ENCODE measurements around the gene EEF2K.
A peak's percentile ranks its signal among the peaks of the same experiment; 100 is the strongest.
"Not testable (repeated sequence)": the region's sequence is repeated elsewhere in the genome, so short reads cannot be mapped to it uniquely, and the experiment has no call there.

EEF2K gene

DNA sequence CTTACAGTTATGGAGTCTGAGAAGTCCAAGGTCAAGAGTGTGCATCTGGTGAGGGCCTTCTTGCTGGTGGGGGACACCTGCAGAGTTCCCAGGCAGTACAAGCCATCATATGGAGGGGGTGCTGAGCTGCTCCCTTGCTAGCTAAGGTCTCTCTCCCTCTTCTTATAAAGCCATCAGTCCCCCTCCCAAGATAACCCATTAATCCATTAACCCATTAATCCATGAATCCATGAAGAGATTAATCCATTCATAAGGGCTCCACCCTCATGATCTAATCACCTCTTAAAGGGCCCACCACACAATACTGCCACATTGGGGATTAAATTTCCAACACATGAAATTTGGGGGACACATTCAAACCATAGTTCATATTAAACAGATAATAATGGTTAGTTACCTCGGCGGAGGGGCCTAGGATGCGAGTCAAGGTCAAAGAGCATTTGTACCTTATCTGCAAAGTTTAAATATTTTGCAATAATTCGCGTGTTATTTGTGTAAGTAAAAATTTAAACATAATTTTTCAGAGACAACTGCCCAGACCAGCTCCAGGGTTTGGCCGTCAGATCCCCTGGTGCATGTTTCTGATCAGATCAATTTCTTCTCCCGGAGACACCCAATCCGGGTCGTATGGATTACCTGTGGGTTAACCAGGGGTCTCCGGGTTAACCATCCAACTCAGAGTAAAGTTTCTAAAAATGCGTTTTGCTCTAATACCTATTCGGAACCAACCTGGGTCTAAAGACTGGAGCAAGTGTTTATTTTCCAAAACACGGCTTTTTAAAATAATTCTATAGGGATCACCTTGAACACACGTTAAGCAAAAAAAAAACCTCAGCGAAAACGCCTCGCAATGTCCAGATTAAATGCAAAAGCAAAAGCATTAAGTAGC is 90.4 kb downstream of the EEF2K start:
- no peak for DNase-seq (ENCODE audit: low read depth)

DNA sequence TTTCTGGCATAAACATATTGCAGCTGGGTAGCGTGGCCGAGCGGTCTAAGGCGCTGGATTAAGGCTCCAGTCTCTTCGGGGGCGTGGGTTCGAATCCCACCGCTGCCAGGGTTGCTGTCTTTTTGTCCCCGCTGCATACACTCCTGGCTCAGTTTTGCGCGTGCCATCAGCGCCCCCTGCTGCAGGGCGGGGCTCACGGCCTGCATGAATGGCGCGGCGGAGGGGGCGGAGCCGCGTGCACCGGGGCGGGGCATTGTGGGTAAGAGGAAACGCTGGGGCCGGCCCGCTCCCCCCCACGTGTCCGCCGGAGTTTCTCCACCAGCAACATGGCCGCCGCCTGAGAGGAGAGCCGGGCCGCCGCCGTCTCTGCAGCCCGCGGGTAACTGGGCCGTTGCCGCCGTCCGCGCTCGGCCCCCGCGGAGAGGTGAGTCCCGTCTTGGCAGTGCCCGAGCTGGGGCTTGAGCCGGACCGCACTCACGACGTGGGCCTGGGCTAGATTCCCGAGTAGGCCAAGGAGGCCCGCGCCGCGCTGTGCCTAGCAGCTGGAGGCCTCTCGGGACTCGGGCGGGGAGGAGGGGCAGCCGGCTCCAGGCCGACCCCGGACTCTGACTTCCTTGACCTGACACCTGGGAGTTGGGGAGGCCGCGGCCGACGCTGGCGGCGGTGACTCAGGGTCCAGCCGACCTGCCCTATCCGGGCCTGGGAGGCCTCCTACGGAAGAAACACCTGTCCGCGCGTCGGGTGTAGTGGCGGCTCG is 91.2 kb downstream of the EEF2K start, which contains the start of gene POLR3E:
TSS of gene POLR3E (plus strand) at position 296 of the 757 bp plus-strand sequence. CDS start 5,560 bp downstream, outside the sequence.
- DNase-seq (ENCODE audit: low read depth): peak; percentile 100

DNA sequence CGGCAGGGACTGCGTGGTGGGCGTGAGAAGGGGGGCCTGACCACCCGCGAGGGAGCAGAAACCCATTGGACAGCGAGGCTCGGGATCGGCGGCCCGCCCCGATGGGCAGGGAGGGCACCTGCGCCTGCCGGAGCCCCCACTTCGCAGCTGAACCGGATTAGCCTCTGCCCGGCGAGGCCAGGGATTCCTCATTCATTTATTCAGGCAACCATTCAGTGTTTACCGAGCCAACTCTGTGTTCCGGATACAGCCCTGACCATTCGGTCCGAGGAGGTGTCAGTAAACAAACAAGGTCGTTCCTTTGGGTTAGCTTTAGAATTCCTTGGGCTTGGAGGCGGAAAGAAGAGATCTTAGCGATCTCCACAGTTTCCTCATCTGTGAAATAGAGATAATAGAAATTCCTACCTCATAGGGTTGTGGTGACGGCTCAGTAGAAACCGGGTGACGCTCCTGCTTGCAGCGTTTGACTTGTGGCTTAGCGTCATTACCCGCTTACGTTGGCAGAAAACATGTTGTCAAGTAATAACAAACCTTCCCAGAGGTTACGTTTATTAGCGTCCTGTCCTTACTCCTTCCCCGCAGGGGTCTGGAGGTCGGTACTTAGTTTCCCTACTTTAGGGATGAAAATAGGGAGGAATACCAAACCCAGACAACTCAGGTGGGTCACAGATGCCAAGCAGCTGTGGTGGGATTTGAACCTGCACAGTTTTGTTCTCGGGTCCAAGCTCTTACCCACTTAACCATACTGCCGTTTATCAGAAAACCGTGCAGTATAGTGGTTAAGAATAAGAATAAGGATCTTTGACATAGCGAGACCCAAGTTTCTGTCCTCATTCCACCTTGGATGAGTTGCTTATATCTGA is 92.0 kb downstream of the EEF2K start:
- peak; percentile 70 for DNase-seq (ENCODE audit: low read depth)

DNA sequence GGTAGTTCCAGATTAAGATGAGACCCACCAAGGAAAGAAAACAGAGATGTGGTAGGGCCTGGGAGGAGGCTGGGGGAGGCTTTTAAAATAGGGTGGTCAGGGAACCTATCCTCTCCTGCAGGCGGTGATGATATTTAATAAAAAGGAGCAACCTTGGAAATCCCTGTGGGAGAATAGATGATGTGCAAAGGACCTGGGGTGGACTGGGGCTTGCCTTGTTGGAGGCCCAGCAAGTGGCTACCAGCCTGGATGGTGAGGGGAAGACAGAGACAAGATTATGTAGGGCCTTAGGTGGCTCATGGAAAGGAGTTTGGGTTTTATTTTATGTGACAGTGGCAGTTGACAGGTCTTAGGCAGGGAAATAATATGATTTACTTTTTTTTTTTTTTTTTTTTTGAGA is 93.0 kb downstream of the EEF2K start:
- no peak for DNase-seq (ENCODE audit: low read depth)

DNA sequence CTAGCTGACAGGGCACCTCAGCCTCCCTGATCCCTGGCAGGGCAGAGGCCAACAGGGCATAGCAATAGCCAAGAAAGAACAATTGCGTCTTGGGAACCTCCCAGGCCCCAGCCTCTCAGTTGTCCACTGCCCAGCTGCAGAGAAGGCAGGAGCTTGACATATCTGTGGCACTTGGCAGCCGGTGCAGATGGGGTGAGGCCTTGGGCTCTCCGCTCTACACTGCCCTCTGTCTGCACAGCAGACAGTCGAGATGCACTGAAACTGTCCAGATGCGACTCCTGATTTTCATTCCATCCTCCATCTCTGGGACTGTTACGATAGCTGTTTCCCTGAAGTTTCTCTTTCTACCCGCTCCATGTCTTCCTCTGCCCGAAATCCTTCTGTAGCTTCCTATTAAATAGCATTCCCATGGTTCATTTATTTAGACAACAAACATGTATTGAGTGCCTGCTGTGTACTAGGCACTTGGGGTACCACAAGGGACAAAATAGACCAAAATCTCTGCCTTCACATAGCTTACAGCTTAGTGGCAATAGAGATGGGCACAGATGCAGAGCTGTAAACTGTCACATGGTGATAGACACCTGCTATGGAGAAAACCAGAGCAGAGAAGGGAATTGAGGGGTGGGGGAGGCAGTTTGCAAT is 94.5 kb downstream of the EEF2K start:
- DNase-seq (ENCODE audit: low read depth): peak; percentile 30

DNA sequence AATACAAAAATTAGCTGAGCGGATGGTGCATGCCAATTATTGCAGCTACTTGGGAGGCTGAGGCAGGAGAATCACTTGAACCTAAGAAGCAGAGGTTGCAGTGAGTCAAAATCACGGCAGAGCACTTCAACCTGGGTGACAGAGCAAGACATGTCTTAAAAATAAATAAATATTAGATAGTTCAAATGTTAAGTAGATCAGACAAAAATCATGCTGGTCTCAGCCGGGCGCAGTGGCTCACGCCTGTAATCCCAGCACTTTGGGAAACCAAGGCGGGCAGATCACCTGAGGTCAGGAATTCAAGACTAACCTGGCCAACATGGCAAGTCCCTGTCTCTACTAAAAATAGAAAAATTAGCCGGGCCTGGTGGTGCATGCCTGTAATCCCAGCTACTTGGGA is 95.3 kb downstream of the EEF2K start:
- DNase-seq (ENCODE audit: low read depth): not testable (repeated sequence)

DNA sequence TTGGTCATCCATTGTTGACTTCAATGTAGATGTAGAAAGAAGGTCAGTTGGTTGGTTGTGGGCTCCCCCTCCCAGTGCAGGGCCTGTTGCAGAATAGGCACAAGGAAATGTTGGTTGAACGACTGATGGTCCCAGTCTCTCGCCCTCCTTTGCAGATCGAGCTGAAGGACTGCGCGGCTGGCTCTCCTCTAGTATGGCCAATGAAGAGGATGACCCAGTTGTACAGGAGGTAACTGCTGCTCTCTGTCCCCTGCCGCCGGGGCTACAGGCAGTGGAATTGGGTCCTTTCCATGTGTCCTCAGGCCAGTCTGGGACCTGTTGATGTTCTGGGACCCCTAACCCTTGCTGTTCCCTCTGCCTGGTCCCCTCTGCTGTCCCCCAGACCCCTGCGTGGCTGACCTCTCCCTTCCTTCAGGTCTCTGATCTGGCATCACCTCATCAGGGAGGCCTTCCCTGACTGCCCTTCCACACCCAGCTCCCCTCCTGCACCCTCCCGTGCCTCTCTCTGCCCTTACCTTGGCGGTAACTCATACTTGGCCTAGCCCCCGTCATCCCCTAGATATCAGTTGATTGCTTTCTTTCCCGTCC is 96.8 kb downstream of the EEF2K start:
- no peak for DNase-seq (ENCODE audit: low read depth)

DNA sequence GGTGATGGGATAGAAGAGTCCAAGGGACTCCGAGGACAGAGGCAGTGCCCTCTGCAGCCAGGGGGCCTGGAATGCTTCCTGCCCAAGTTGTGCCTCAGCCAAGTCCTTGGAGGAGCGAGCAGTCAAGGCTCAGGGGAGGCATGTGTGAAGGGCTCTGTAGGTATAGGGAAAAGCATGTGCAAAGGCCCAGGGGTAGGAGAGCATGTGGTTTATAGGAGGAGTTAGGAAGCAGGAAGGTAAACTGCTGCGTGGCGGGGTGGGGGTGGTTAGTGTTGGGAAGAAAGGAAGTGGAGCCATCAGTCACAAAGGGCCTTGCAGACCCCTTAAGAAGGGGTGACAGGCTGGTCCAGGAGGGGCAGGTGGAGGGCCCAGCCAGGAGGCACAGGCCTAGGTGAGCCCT is 98.3 kb downstream of the EEF2K start:
- no peak for DNase-seq (ENCODE audit: low read depth)

DNA sequence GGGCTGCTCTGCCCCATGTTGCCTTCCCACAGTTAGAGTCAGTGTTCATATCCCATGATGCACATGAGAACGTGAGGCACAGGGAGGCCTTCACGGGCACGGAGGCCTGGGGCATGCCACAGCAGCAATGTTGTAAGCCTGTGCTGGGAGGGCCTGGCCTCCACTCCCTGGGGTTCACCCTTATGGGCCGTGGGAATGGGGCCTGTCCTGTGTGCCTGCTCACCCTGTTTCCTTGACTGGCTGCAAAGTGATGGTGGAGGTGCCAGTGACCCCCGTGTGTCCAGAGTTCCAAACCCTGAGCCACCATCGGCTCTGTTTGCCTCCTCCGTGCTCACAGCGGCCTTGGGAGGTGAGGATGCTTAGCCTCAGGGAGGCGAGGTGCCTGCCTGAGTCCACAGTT is 100.7 kb downstream of the EEF2K start:
- no peak for DNase-seq (ENCODE audit: low read depth)

DNA sequence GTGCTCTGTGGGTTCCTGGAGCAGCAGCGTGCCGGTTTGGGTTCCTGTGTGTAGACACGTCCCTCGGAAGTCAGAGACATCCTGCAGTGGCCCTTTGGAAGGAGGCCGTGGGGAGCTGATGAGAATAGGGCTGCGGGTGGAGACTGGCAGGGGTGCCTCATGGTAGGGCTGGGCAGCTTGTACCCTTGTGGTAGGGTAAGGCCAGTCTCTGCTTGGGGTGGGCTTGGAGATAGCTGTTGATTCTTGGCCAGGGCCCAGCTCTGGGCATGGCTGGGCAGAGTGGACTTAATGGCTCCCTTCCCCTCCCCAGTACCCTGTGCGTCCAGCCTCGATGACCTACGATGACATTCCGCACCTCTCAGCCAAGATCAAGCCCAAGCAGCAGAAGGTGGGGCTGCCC is 101.8 kb downstream of the EEF2K start:
- no peak for DNase-seq (ENCODE audit: low read depth)

DNA sequence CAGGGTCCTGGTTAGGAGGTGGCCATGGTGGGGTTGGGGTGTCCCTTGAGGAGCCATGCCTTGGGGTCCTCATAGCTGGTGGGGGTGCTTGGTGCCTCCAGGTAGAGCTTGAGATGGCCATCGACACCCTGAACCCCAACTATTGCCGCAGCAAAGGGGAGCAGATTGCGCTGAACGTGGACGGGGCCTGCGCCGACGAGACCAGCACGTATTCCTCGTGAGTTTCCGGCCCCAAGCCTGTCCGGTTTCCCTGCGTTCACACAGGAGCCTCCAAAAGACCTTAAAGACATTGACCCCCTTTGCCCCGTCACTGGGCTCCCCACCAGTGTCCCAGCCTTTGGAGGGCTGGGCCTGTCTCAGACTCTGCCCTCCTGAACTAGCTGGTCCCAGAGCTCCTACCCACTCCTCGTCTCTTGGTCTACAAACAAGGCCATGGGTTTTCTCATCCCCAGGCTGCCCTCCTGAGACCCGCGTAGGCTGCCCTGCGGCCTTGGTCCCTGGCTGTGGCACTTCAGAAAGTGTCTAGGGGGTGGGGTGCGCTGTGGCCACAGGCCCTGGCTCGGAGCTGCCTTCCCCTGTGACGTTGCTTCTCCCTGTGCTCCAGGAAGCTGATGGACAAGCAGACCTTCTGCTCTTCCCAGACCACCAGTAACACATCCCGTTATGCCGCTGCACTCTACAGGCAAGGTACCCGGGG is 102.9 kb downstream of the EEF2K start:
- DNase-seq (ENCODE audit: low read depth): no peak

DNA sequence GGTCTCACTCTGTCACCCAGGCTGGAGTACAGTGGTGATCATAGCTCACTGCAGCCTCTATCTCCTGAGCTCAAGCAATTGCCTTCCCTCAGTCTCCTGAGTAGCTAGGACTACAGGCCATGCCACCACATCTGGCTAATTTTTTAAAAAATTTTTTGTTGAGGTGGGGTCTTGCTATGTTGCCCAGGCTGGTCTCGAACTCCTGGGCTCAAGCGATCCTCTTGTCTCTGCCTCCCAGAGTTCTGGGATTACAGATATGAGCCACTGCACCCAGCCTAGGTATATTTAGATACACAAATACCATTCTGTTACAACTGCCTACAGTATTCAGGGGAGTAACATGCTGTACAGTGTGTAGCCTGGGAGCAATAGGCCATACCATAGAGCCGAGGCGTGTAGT is 105.4 kb downstream of the EEF2K start:
- no peak for DNase-seq (ENCODE audit: low read depth)

DNA sequence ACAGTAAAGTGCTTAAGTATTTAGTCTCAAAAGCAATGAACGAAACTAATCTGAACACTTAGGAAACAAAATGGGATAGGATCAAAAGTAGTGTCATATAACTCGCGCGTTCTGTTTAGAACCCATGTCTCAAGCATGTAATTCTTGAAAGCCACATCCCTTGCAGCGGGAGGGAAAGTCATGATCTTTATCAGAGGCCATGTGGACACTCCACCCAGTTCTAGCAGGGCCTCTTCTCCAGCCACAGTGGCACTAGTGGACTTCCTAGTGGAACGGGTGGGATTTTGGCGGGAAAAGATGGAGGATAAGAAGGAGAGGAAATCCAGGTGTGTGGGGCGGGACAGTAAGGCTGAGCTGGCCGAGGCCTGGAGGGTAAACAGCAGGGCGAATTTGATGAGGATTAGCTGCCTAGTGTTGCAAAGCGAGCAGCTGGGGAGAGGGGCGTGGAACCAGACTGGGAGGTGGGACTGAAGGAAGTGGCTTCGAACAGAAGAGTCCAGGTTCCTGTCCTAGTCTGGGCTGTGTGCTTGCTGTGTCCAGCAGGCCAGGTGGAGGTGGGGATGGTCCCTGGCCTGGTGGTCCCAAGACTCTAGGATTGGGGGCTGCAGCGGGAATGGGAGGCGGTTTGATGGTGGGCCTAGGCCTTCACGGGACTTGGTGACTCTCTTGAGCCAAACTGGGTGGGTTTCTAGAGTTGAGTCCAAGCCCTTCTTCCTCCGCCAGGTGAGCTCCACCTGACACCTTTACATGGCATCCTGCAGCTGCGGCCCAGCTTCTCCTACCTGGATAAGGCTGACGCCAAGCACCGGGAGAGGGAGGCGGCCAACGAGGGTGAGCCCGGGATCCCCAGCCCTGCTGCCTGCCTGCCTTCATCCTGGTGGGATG is 107.1 kb downstream of the EEF2K start:
- DNase-seq (ENCODE audit: low read depth): no peak

DNA sequence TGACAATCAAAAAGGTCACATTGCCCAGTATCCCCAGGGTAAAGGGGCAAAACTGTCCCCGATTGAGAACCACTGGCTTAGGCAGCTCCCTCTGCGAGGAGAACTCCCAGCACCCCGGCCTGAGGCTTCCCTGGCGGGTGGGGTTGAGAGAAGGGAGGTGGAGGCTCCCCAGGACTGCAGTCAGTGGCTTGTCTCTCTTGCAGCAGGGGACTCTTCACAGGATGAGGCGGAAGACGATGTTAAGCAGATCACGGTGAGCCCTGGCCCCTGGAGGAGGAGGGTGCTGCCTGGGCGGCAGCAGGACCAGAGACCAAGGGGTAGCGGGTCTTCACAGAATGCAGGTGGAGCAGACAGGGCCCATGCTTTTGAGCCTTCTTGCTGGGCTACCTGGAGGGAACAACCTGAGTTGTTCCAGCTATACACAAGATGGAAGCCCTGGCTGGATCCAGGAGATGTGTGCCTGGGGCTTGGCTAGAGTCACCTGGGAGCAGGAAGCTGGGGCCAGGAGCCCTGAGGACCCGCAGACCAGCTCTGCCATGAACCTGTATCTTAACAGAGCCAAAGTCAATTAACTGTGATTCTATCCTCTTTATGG is 107.9 kb downstream of the EEF2K start:
- DNase-seq (ENCODE audit: low read depth): no peak

DNA sequence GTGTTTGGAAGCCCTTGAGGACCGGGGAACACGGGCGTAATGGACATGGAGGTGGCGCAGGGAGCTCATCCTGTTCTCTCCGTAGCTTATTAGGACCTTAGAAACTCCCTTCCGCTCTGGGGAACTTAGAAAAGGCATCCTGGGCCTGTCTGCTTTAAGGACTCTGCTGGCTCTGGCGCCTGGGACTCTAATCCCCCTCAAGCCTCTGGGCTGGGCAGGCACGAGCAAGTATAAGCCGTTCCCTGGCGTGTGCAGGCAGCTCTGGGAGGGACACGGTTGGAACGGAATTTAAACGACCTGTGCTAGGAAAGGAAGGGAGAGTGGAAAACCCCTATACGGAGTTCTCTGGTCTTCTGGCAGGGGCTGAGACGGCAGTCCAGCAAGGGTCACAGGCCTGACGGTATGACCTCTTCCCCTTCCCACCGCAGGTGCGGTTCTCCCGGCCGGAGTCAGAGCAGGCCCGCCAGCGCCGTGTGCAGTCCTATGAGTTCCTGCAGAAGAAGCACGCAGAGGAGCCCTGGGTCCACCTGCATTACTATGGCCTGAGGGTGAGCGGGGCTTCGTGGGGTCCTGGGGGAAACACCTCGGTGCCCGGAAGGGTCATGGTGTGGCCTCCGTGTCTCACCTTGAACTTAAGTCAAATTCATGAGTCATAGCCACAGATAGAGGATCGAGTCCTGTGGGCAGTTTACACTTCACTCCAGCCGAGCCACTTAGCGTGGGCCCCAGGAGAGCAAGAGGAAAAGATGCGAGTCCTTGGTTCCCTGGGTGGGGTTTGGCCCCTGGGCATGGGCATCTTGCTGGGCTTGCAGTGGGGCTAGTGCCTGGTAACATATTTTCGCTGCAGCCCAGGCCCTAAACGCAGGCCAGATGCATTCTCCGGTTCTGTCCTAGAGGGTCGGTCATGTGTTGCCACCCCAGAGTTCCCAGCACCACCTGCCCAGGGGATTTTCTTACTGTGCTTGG is 108.9 kb downstream of the EEF2K start:
- no peak for DNase-seq (ENCODE audit: low read depth)

DNA sequence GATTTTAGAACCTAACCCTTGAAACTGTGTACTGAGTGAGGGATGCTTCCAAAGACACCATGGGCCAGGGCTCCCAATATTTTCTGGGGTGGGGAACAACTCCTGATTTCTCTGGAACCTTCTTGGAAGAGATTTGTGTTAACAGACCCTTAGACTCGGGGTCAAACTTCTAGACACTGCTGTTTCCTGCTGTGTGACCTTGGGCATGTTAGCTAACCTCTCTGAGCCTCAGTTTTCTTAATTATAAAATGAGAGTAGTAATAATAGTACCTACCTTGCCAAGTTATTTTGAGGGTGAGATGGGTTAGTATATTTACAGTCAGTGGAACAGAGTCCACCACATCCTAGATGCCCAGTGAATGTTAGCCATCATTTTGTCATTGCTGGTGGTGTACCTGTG is 109.9 kb downstream of the EEF2K start:
- DNase-seq (ENCODE audit: low read depth): no peak

DNA sequence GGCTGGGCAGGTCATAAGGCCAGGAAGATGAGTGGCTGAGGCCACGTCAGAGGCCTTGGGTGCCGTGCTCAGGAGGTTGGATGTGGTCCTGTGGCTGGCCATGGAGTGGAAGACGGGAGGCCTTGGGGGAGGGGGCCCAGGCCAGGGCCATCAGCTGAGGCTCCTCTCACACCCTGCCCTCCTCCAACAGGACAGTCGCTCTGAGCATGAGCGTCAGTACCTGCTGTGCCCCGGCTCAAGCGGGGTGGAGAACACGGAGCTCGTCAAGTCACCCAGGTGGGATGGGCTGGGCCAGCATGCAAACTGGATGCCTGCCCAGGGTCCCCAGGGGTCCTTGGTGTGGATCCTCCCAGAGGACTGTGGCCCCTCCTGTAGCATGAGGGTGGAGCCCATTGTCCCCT is 110.3 kb downstream of the EEF2K start:
- no peak for DNase-seq (ENCODE audit: low read depth)

DNA sequence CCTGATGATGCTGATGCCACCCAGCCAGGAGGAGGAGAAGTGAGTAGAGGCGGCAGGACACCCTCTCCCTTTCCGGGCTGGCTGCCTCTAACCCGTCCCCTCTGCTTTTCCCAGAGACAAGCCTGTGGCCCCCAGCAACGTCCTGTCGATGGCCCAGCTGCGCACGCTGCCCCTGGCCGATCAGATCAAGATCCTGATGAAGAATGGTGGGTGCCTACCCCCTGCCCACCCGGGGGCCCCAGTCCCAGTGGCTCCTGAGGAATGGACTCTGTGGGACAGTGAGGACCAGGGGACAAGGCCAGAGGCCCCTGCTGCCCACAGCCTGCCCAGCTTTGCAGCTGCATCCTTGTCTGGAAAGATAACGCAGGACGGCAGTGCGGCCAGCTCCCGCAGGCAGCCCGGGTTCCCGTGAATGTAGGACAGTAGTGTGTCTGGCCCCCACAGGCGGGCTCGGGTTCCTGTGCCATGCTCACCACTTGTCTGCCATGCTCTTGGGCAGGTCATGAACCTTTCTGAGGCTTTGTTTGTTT is 111.0 kb downstream of the EEF2K start:
- DNase-seq (ENCODE audit: low read depth): no peak

Data from T follicular helper cell (primary cell).